Endothelial cell of umbilical vein (primary cell): Measurements from ENCODE around the gene TMEM220. TPM values are rescaled to one million over a fixed set of nuclear protein-coding genes. Genes with fewer than 3 reads are reported as not detected.

Experiments used
- BruUV-seq: library from RNA; stranded (reverse); fragments of 400-500 nt; replicated peaks from 2 replicates; lab custom pipeline; 2021; lab: Mats Ljungman, UMichigan
- CTCF ChIA-PET: fragments of 300-600, 350-600 bp; sonication (Branson Sonifier 250); formaldehyde crosslinking; loops from one replicate; lab custom pipeline; 2021; ENCODE audit warnings: antibody characterized with exemption, inconsistent platforms; lab: Charles Lee
- POLR2A ChIA-PET: fragments of 300-600, 350-600 bp; sonication (Branson Sonifier 250); formaldehyde crosslinking; loops from one replicate; lab custom pipeline; 2021; ENCODE audit warnings: antibody characterized with exemption, inconsistent platforms; lab: Charles Lee
- DNase-seq: peaks from one replicate; pipeline ENCODE4 v3.0.0-alpha.2; 2011; ENCODE audit warnings: low read depth, low spot score
- FAIRE-seq: peaks from 2 replicates; lab custom pipeline; 2011; peaks lifted over from hg19 to GRCh38; lab: Jason Lieb, UNC
- H2AFZ ChIP-seq: 2 replicates; pipeline ENCODE4 v1.6.0; 2012; ENCODE audit warnings: low read depth, low read length, control low read depth, inconsistent platforms
- H3K27ac ChIP-seq: 2 replicates; pipeline ENCODE4 v1.5.1; 2011; ENCODE audit warnings: low read depth, mild to moderate bottlenecking, control low read depth, low read length, moderate library complexity; ENCODE audit not compliant: insufficient read depth
- H3K27me3 ChIP-seq, 2 experiments: 2 replicates each; pipeline versions ENCODE4 v1.6.0 to v1.6.1; 2011; ENCODE audit warnings: low read length in 2 of 2, mixed read lengths in 1 of 2; ENCODE audit not compliant: control insufficient read depth in 2 of 2, insufficient read depth in 2 of 2
- H3K36me3 ChIP-seq, 2 experiments: 2 replicates in 1 of 2; 3 replicates in 1 of 2; pipeline ENCODE4 v1.5.1; 2011; ENCODE audit warnings: low read length in 2 of 2, mild to moderate bottlenecking in 1 of 2, moderate library complexity in 1 of 2; ENCODE audit not compliant: control insufficient read depth in 2 of 2, insufficient read depth in 2 of 2; ENCODE audit errors: extremely low read depth in 1 of 2
- H3K4me1 ChIP-seq: 3 replicates; pipeline ENCODE4 v1.5.1; 2011; ENCODE audit warnings: mild to moderate bottlenecking, low read length; ENCODE audit not compliant: control insufficient read depth, insufficient read depth; ENCODE audit errors: extremely low read depth
- H3K4me2 ChIP-seq: 2 replicates; pipeline ENCODE4 v1.6.1; 2011; ENCODE audit warnings: low read length, control low read depth, mixed read lengths; ENCODE audit not compliant: insufficient read depth
- H3K4me3 ChIP-seq, 3 experiments: fragments of 200-600 bp in 1 of 3; sonication (generic), shearing (Covaris generic) in 1 of 3; replicated peaks in 1 of 3; 2 replicates each; pipeline ENCODE4 v1.5.1; 2011 to 2016; ENCODE audit warnings: control low read depth in 3 of 3, low read length in 3 of 3, mild to moderate bottlenecking in 2 of 3, inconsistent platforms in 1 of 3, low read depth in 1 of 3, moderate library complexity in 1 of 3; ENCODE audit not compliant: insufficient read depth in 1 of 3
- H3K79me2 ChIP-seq: 2 replicates; pipeline ENCODE4 v1.6.0; 2012; ENCODE audit warnings: low read length, inconsistent platforms; ENCODE audit not compliant: control insufficient read depth, insufficient read depth
- H3K9ac ChIP-seq: replicated peaks from 2 replicates; pipeline ENCODE3; 2011; ENCODE audit warnings: low read length, control low read depth; ENCODE audit not compliant: insufficient read depth; ENCODE audit errors: extremely low read depth
- H3K9me1 ChIP-seq: replicated peaks from 3 replicates; pipeline ENCODE4 v1.6.0; 2011; ENCODE audit warnings: mild to moderate bottlenecking, low read length; ENCODE audit not compliant: control insufficient read depth, insufficient read depth; ENCODE audit errors: extremely low read depth
- H3K9me3 ChIP-seq: replicated peaks from 2 replicates; pipeline ENCODE4 v1.5.1; 2012; ENCODE audit warnings: low read length, inconsistent platforms; ENCODE audit not compliant: control insufficient read depth, insufficient read depth
- H4K20me1 ChIP-seq: replicated peaks from 2 replicates; pipeline ENCODE3; 2011; ENCODE audit warnings: mild to moderate bottlenecking, low read length; ENCODE audit not compliant: control insufficient read depth, insufficient read depth; ENCODE audit errors: extremely low read depth
- CTCF ChIP-seq, 2 donors: IDR thresholded peaks; 1 replicate in 1 of 2; 2 replicates in 1 of 2; pipeline ENCODE4 v1.5.1; 2011; ENCODE audit warnings: low read length in 2 of 2, mild to moderate bottlenecking in 2 of 2, moderate library complexity in 2 of 2, control low read depth in 1 of 2, inconsistent platforms in 1 of 2, low read depth in 1 of 2; ENCODE audit not compliant: insufficient read depth in 1 of 2; ENCODE audit errors: extremely low read depth in 1 of 2
- EZH2 ChIP-seq: IDR thresholded peaks from 2 replicates; pipeline ENCODE4 v1.6.1; 2012; ENCODE audit warnings: borderline replicate concordance, low read depth, mild to moderate bottlenecking, moderate library complexity, low read length, inconsistent platforms; ENCODE audit not compliant: severe bottlenecking
- FOS ChIP-seq: IDR thresholded peaks from 2 replicates; pipeline ENCODE4 v1.6.1; 2011; ENCODE audit warnings: mild to moderate bottlenecking, low read length, moderate library complexity, borderline replicate concordance; ENCODE audit not compliant: insufficient read depth
- GATA2 ChIP-seq: IDR thresholded peaks from 2 replicates; pipeline ENCODE4 v1.7.0; 2011; ENCODE audit warnings: low read depth, mild to moderate bottlenecking, moderate library complexity, mixed read lengths, low read length; ENCODE audit not compliant: insufficient read length, insufficient read depth
- JUN ChIP-seq: IDR thresholded peaks from 2 replicates; pipeline ENCODE4 v1.6.1; 2011; ENCODE audit warnings: borderline replicate concordance, low read depth; ENCODE audit not compliant: insufficient read length, insufficient read depth
- MAX ChIP-seq: IDR thresholded peaks from 2 replicates; pipeline ENCODE4 v1.6.1; 2011; ENCODE audit not compliant: insufficient read depth, insufficient read length
- MYC ChIP-seq: IDR thresholded peaks from one replicate; pipeline ENCODE4 v1.6.1; 2011; ENCODE audit warnings: mild to moderate bottlenecking, low read depth, low read length
- POLR2A ChIP-seq: IDR thresholded peaks from 2 replicates; pipeline ENCODE4 v1.6.1; 2012; ENCODE audit warnings: low read depth, mild to moderate bottlenecking, control low read depth, low read length
- POLR2AphosphoS5 ChIP-seq: IDR thresholded peaks from 2 replicates; pipeline ENCODE4 v1.6.1; 2012; ENCODE audit warnings: low read depth, mild to moderate bottlenecking, control low read depth, low read length, moderate library complexity; ENCODE audit not compliant: insufficient read depth
- dilution Hi-C: fragments of 300-500 bp; cut with MboI; formaldehyde crosslinking; loops from one replicate; pipeline ENCODE4 v1.15.0; 2019; ENCODE audit warnings: low sequenced_read_pairs; ENCODE audit not compliant: extremely low pct_ligation_motif_present
- intact Hi-C: fragments of 100-400 bp; cut with micrococcal nuclease; formaldehyde crosslinking; loops from one replicate; pipeline ENCODE4 v1.10.0; 2022
- polyA plus RNA-seq, 4 experiments: library from polyadenylated mRNA; depleted of rRNA in 3 of 4; stranded (reverse) in 3 of 4; unstranded in 1 of 4; fragments of >200 nt; gene quantifications; 2 replicates each; pipeline versions ENCODE4 v1.2.1 to v1.2.3, GENCODE V29; 2011 to 2012; ENCODE audit warnings: missing spikeins in 1 of 4
- total RNA-seq: library from RNA; stranded (reverse); gene quantifications from 2 replicates; pipeline ENCODE4 v1.2.3, GENCODE V29; 2021

TMEM220 gene
- total and polyA plus RNA-seq, 2 donors (not counting 3 experiments of a cell fraction or from before 2014, with no cell fraction given), result 3.6 to 11.2 TPM

- Histone ChIP-seq H3K9me1 (no peaks in the 10 kb centered on the region), H2AFZ (no peak overlapping the region), H3K4me2 (no peak overlapping the region), H3K4me1 (peaks cover 2% of the 10 kb centered on the region), H3K79me2 (no peaks in the 10 kb centered on the region), H3K9me3 (no peaks in the 10 kb centered on the region), H3K27ac (no peak overlapping the region), H4K20me1 (no peaks in the 10 kb centered on the region), H3K27me3 (no peaks in the 10 kb centered on the region), H3K9ac (no peak overlapping the region), H3K4me3 (no peak overlapping the region), H3K36me3 (peaks cover 0 to 4% of the 10 kb centered on the region in 2 experiments)
- dilution Hi-C loops, result no loop called here
- FAIRE-seq, result no peak
- no TSS peak for BruUV-seq
- no peak for DNase-seq
- intact Hi-C loops, result no loop called here
- TF ChIP-seq POLR2AphosphoS5, result no peak
- no peak for TF ChIP-seq POLR2A
- no peak for TF ChIP-seq MAX
- TF ChIP-seq GATA2, result no peak
- no peak for TF ChIP-seq JUN
- TF ChIP-seq FOS, result no peak
- no peak for TF ChIP-seq CTCF (IDR thresholded peaks at IDR 0.05; ENCODE audit: extremely low read depth in 1 of 2, insufficient read depth in 1 of 2, low read depth in 1 of 2, low read length in 2 of 2)
- no peak for TF ChIP-seq MYC
- no peak for TF ChIP-seq EZH2
- POLR2A ChIA-PET, result no interaction called here
- CTCF ChIA-PET, result interaction anchor here (2.1 to 3.0 kb wide), 2 partner anchors 11 to 26 kb away, joined by 8 to 16 read pairs; no protein-coding TSS in a partner anchor
Observed at GRCh38 chr17:10673312-10673711, 56.5 kb downstream of the TMEM220 start.
